Sigmoid colon (tissue), 3 donors: ENCODE results near the gene IQSEC3.

Experiments used
- POLR2A ChIP-seq, 2 donors: fragments of 450-650 bp; IDR thresholded peaks; one replicate each; pipeline ENCODE4 v1.6.1; 2016; ENCODE audit warnings: antibody characterized with exemption in 2 of 2, mild to moderate bottlenecking in 2 of 2, moderate library complexity in 2 of 2
- TF ChIP-seq, protein P1 (sequence below), 4 experiments: fragments of 450-650 bp in 3 of 4; fragments of 200-600 bp in 1 of 4; IDR thresholded peaks; one replicate each; pipeline ENCODE4 v1.5.1; 2016 to 2019; ENCODE audit warnings: antibody characterized with exemption in 4 of 4, mild to moderate bottlenecking in 3 of 4, moderate library complexity in 2 of 4

DNA sequence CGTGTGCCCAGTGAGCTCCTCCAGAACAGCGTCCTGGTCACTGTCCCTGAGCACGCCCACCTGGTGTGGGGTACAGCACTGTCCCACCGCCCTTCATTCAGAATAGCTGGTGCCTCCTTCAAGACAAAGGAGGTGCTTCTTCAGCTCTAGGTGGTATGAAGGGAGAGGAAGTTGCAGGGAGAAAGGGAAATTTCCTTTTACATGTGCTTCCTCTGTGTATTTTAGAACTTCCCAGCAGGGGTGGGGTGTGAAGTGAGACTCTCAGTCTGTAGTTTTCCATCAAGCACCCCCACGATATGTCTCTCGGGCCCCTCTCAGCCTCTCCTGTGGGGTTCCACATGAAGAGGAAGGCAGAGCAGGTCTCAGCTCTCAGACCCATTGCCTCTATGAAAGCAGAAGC, 148.5 kb downstream of the IQSEC3 start:
- TF ChIP-seq, protein P1, sequence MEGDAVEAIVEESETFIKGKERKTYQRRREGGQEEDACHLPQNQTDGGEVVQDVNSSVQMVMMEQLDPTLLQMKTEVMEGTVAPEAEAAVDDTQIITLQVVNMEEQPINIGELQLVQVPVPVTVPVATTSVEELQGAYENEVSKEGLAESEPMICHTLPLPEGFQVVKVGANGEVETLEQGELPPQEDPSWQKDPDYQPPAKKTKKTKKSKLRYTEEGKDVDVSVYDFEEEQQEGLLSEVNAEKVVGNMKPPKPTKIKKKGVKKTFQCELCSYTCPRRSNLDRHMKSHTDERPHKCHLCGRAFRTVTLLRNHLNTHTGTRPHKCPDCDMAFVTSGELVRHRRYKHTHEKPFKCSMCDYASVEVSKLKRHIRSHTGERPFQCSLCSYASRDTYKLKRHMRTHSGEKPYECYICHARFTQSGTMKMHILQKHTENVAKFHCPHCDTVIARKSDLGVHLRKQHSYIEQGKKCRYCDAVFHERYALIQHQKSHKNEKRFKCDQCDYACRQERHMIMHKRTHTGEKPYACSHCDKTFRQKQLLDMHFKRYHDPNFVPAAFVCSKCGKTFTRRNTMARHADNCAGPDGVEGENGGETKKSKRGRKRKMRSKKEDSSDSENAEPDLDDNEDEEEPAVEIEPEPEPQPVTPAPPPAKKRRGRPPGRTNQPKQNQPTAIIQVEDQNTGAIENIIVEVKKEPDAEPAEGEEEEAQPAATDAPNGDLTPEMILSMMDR (IDR thresholded peaks at IDR 0.05), result no peak
- no peak for TF ChIP-seq POLR2A (IDR thresholded peaks at IDR 0.05)
